Endothelial cell of umbilical vein (primary cell): ENCODE measurements around the gene USP31. TPM values are rescaled to one million over a fixed set of nuclear protein-coding genes. Genes with fewer than 3 reads are reported as not detected.
A peak's percentile ranks its signal among the peaks of the same experiment; 100 is the strongest.

ENCODE experiments used
- BruUV-seq: library from RNA; stranded (reverse); fragments of 400-500 nt; replicated peaks from 2 replicates; lab custom pipeline; 2021; lab: Mats Ljungman, UMichigan
- CTCF ChIA-PET: fragments of 300-600, 350-600 bp; sonication (Branson Sonifier 250); formaldehyde crosslinking; loops from one replicate; lab custom pipeline; 2021; ENCODE audit warnings: antibody characterized with exemption, inconsistent platforms; lab: Charles Lee
- POLR2A ChIA-PET: fragments of 300-600, 350-600 bp; sonication (Branson Sonifier 250); formaldehyde crosslinking; loops from one replicate; lab custom pipeline; 2021; ENCODE audit warnings: antibody characterized with exemption, inconsistent platforms; lab: Charles Lee
- DNase-seq: peaks from one replicate; pipeline ENCODE4 v3.0.0-alpha.2; 2011; ENCODE audit warnings: low read depth, low spot score
- FAIRE-seq: peaks from 2 replicates; lab custom pipeline; 2011; peaks lifted over from hg19 to GRCh38; lab: Jason Lieb, UNC
- H2AFZ ChIP-seq: 2 replicates; pipeline ENCODE4 v1.6.0; 2012; ENCODE audit warnings: low read depth, low read length, control low read depth, inconsistent platforms
- H3K27ac ChIP-seq: 2 replicates; pipeline ENCODE4 v1.5.1; 2011; ENCODE audit warnings: low read depth, mild to moderate bottlenecking, control low read depth, low read length, moderate library complexity; ENCODE audit not compliant: insufficient read depth
- H3K27me3 ChIP-seq, 2 experiments: 2 replicates each; pipeline versions ENCODE4 v1.6.0 to v1.6.1; 2011; ENCODE audit warnings: low read length in 2 of 2, mixed read lengths in 1 of 2; ENCODE audit not compliant: control insufficient read depth in 2 of 2, insufficient read depth in 2 of 2
- H3K36me3 ChIP-seq, 2 experiments: 2 replicates in 1 of 2; 3 replicates in 1 of 2; pipeline ENCODE4 v1.5.1; 2011; ENCODE audit warnings: low read length in 2 of 2, mild to moderate bottlenecking in 1 of 2, moderate library complexity in 1 of 2; ENCODE audit not compliant: control insufficient read depth in 2 of 2, insufficient read depth in 2 of 2; ENCODE audit errors: extremely low read depth in 1 of 2
- H3K4me1 ChIP-seq: 3 replicates; pipeline ENCODE4 v1.5.1; 2011; ENCODE audit warnings: mild to moderate bottlenecking, low read length; ENCODE audit not compliant: control insufficient read depth, insufficient read depth; ENCODE audit errors: extremely low read depth
- H3K4me2 ChIP-seq: 2 replicates; pipeline ENCODE4 v1.6.1; 2011; ENCODE audit warnings: low read length, control low read depth, mixed read lengths; ENCODE audit not compliant: insufficient read depth
- H3K4me3 ChIP-seq, 3 experiments: fragments of 200-600 bp in 1 of 3; sonication (generic), shearing (Covaris generic) in 1 of 3; replicated peaks in 1 of 3; 2 replicates each; pipeline ENCODE4 v1.5.1; 2011 to 2016; ENCODE audit warnings: control low read depth in 3 of 3, low read length in 3 of 3, mild to moderate bottlenecking in 2 of 3, inconsistent platforms in 1 of 3, low read depth in 1 of 3, moderate library complexity in 1 of 3; ENCODE audit not compliant: insufficient read depth in 1 of 3
- H3K79me2 ChIP-seq: 2 replicates; pipeline ENCODE4 v1.6.0; 2012; ENCODE audit warnings: low read length, inconsistent platforms; ENCODE audit not compliant: control insufficient read depth, insufficient read depth
- H3K9ac ChIP-seq: replicated peaks from 2 replicates; pipeline ENCODE3; 2011; ENCODE audit warnings: low read length, control low read depth; ENCODE audit not compliant: insufficient read depth; ENCODE audit errors: extremely low read depth
- H3K9me1 ChIP-seq: replicated peaks from 3 replicates; pipeline ENCODE4 v1.6.0; 2011; ENCODE audit warnings: mild to moderate bottlenecking, low read length; ENCODE audit not compliant: control insufficient read depth, insufficient read depth; ENCODE audit errors: extremely low read depth
- H3K9me3 ChIP-seq: replicated peaks from 2 replicates; pipeline ENCODE4 v1.5.1; 2012; ENCODE audit warnings: low read length, inconsistent platforms; ENCODE audit not compliant: control insufficient read depth, insufficient read depth
- H4K20me1 ChIP-seq: replicated peaks from 2 replicates; pipeline ENCODE3; 2011; ENCODE audit warnings: mild to moderate bottlenecking, low read length; ENCODE audit not compliant: control insufficient read depth, insufficient read depth; ENCODE audit errors: extremely low read depth
- EZH2 ChIP-seq: IDR thresholded peaks from 2 replicates; pipeline ENCODE4 v1.6.1; 2012; ENCODE audit warnings: borderline replicate concordance, low read depth, mild to moderate bottlenecking, moderate library complexity, low read length, inconsistent platforms; ENCODE audit not compliant: severe bottlenecking
- MYC ChIP-seq: IDR thresholded peaks from one replicate; pipeline ENCODE4 v1.6.1; 2011; ENCODE audit warnings: mild to moderate bottlenecking, low read depth, low read length
- dilution Hi-C: fragments of 300-500 bp; cut with MboI; formaldehyde crosslinking; loops from one replicate; pipeline ENCODE4 v1.15.0; 2019; ENCODE audit warnings: low sequenced_read_pairs; ENCODE audit not compliant: extremely low pct_ligation_motif_present
- intact Hi-C: fragments of 100-400 bp; cut with micrococcal nuclease; formaldehyde crosslinking; loops from one replicate; pipeline ENCODE4 v1.10.0; 2022
- polyA plus RNA-seq, 4 experiments: library from polyadenylated mRNA; depleted of rRNA in 3 of 4; stranded (reverse) in 3 of 4; unstranded in 1 of 4; fragments of >200 nt; gene quantifications; 2 replicates each; pipeline versions ENCODE4 v1.2.1 to v1.2.3, GENCODE V29; 2011 to 2012; ENCODE audit warnings: missing spikeins in 1 of 4
- total RNA-seq: library from RNA; stranded (reverse); gene quantifications from 2 replicates; pipeline ENCODE4 v1.2.3, GENCODE V29; 2021
- TF ChIP-seq, protein P1 (sequence below), 2 donors: IDR thresholded peaks; 1 replicate in 1 of 2; 2 replicates in 1 of 2; pipeline ENCODE4 v1.5.1; 2011; ENCODE audit warnings: low read length in 2 of 2, mild to moderate bottlenecking in 2 of 2, moderate library complexity in 2 of 2, control low read depth in 1 of 2, inconsistent platforms in 1 of 2, low read depth in 1 of 2; ENCODE audit not compliant: insufficient read depth in 1 of 2; ENCODE audit errors: extremely low read depth in 1 of 2

The USP31 gene
- total and polyA plus RNA-seq, 2 donors (not counting 3 experiments of a cell fraction or from before 2014, with no cell fraction given), result 14.5 to 42.4 TPM

DNA sequence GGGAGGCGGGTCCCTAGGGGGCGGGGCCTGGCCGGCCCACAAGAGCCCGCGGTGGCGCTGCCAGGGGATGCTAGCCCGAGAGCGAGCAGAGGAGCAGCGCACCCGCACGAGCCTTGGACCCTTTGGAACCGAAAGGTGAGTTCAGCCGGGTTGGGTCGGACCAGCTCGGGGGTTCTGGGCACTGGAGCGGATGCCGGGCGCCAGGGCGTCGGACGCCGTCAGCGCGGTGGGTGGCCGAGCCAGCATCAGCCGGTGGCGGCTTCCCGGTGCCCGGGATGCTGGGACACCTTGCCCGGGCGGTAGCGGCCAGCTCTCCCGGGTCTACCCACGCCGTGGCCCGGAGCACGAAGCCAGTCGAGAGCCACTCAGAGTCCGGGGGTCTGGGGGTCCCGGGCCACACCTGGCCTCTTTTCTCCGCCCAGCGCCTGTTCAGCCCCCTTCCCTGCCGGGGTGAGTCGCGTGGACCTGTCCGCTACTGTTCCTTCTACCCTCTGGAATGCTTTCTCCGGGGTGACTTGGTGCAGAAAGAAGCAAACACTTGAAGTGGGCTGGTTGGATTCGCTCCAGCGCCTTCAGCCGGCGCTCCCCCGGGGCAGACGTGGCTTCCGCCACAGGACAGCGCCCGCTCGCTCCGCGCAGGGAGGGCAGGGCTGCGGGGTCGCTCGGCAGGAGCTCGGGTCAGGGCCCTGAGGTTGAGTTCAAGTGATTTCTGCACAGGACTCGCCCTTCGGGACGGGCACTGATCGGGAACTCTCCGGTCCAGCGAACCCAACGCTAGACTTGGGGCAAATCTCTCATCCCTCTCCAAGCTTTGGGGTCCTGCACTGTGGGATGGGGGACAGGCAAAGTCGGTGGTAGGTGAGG is 33.7 kb upstream of the USP31 start, which contains the start of gene SCNN1G:
Gene SCNN1G (plus strand): TSS at position 67 of the 864 bp plus-strand sequence. CDS start 3,527 bp downstream, outside the sequence.
- dilution Hi-C loops, result no loop called here
- no peak within 1 kb of the TSS for H3K4me2 ChIP-seq
- H3K27ac ChIP-seq, result no peak within 1 kb of the TSS
- no peaks in the 10 kb centered on the region for H4K20me1 ChIP-seq
- H3K36me3 ChIP-seq, result no peaks in the 10 kb centered on the region
- H3K4me1 ChIP-seq, result peaks cover 5% of the 10 kb centered on the region
- POLR2A ChIA-PET, result no interaction called here
- no TSS peak for BruUV-seq
- CTCF ChIA-PET, result interaction anchor here (0.7 to 13.5 kb wide), 8 partner anchors 11 to 816 kb away, joined by 3 to 371 read pairs (median 4); no protein-coding TSS in a partner anchor
- no peaks in the 10 kb centered on the region for H3K79me2 ChIP-seq
- peaks cover 29 to 30% of the 10 kb centered on the region in 2 experiments for H3K27me3 ChIP-seq
- H2AFZ ChIP-seq, result no peak within 1 kb of the TSS
- no peak within 1 kb of the TSS for H3K9ac ChIP-seq
- TF ChIP-seq MYC (no peak), EZH2 (peak; percentile 62)
- no peaks in the 10 kb centered on the region for H3K9me3 ChIP-seq
- intact Hi-C loops, result loop anchor here (1.0 kb wide), 2 partner anchors 51 to 251 kb away; no protein-coding TSS in a partner anchor
- no peaks in the 10 kb centered on the region for H3K9me1 ChIP-seq
- peak within 1 kb of the TSS in 1 of 3 experiments; percentile 1 for H3K4me3 ChIP-seq
- DNase-seq (no peak), FAIRE-seq (no peak)

DNA sequence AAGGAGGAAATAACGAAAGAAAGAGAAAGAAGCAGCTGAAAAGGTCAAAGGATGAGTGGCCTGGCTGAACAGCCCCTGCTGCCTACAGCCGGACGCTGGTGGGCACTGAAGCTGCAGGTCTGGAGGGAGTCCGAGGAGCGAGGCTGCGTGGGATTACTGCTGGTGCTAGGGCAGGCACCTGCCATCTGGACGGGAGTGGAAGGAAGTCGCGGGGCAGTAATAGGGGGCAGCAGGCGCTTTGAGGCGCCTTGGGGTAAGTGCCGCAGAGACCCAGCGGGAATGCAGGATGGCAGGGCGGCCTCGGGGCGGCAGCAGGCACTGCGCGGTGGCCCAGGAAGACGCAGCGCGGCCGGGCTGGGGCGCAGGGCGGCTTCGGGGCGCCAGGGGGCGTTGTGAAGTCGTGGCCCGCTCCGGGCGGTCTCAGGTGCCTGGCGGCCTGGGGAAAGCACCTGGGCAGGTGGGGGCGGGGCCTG is 33.0 kb upstream of the USP31 start:
- DNase-seq, result peak; percentile 56
- no peaks in the 10 kb centered on the region for H3K36me3 ChIP-seq
- peak; percentile 62 for FAIRE-seq
- dilution Hi-C loops (no loop called here), intact Hi-C loops (loop anchor here (1.0 kb wide), 2 partner anchors 50 to 252 kb away; no protein-coding TSS in a partner anchor)
- ChIA-PET POLR2A (no interaction called here), CTCF (interaction anchor here (0.7 to 13.5 kb wide), 9 partner anchors 18 to 817 kb away, joined by 3 to 371 read pairs (median 4); no protein-coding TSS in a partner anchor)
- H3K4me1 ChIP-seq, result peaks cover 5% of the 10 kb centered on the region
- no TSS peak for BruUV-seq
- no peak overlapping the region for H3K4me2 ChIP-seq
- peak overlapping the region in 1 of 3 experiments; percentile 1 for H3K4me3 ChIP-seq
- peaks cover 29 to 30% of the 10 kb centered on the region in 2 experiments for H3K27me3 ChIP-seq
- no peaks in the 10 kb centered on the region for H3K79me2 ChIP-seq
- H3K9me1 ChIP-seq, result no peaks in the 10 kb centered on the region
- no peak overlapping the region for H3K27ac ChIP-seq
- H3K9ac ChIP-seq, result no peak overlapping the region
- no peak overlapping the region for H2AFZ ChIP-seq
- no peaks in the 10 kb centered on the region for H4K20me1 ChIP-seq
- TF ChIP-seq MYC, result no peak
- TF ChIP-seq, protein P1, sequence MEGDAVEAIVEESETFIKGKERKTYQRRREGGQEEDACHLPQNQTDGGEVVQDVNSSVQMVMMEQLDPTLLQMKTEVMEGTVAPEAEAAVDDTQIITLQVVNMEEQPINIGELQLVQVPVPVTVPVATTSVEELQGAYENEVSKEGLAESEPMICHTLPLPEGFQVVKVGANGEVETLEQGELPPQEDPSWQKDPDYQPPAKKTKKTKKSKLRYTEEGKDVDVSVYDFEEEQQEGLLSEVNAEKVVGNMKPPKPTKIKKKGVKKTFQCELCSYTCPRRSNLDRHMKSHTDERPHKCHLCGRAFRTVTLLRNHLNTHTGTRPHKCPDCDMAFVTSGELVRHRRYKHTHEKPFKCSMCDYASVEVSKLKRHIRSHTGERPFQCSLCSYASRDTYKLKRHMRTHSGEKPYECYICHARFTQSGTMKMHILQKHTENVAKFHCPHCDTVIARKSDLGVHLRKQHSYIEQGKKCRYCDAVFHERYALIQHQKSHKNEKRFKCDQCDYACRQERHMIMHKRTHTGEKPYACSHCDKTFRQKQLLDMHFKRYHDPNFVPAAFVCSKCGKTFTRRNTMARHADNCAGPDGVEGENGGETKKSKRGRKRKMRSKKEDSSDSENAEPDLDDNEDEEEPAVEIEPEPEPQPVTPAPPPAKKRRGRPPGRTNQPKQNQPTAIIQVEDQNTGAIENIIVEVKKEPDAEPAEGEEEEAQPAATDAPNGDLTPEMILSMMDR (IDR thresholded peaks at IDR 0.05; ENCODE audit: extremely low read depth in 1 of 2, insufficient read depth in 1 of 2, low read depth in 1 of 2, low read length in 2 of 2), result peak; percentile 86 to 87
- H3K9me3 ChIP-seq, result no peaks in the 10 kb centered on the region
